ENCODE data around the gene SUMF1. TPM values are rescaled to one million over a fixed set of nuclear protein-coding genes. Genes with fewer than 3 reads are reported as not detected.

SUMF1 gene
- polyA plus RNA-seq, 1 donor (not counting 4 experiments of a cell fraction or from before 2014, with no cell fraction given) = 36.1 TPM

DNA sequence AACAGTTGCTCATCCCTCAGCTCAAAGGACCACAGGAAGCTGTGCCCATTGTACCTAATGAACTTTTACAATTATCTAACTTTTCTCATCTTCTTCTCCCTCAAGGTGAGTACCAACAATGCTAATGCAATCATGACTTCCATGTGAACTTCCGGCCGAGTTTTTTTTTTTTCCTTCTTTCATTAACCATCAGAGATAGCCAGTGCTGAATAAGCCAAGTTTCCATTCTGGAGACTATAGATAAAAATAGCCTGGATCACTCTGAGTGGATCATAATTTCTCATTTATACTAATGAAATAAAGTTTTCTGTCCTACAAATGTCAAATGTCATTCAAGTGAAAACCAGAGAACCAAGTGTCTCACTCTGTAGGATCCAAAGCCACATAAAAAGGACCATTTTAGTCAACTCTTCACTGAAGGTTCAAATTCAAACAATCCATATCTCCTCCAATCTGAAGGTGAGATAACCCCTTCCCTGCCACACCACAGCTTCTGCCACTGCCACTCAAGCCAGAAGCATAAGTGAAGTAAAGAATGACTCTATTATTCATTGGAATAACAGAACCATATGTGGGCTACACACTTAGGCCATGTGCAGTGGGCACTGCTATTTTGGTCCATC is 5.5 kb downstream of the SUMF1 start:
- no peak for DNase-seq (ENCODE audit: low read depth, low spot score)
- Histone ChIP-seq H3K9ac (ENCODE audit: control insufficient read depth, extremely low read depth, insufficient read depth, low read length) (no peak overlapping the region), H3K4me3 (ENCODE audit: control insufficient read depth in 2 of 3, extremely low read depth in 1 of 3, insufficient read depth in 2 of 3, low read depth in 1 of 3, low read length in 3 of 3) (no peak overlapping the region), H3K4me2 (ENCODE audit: control insufficient read depth, extremely low read depth, insufficient read depth, low read depth, low read length) (no peak overlapping the region), H3K79me2 (ENCODE audit: control insufficient read depth, insufficient read depth, low read length) (no peaks in the 10 kb centered on the region), H2AFZ (ENCODE audit: control insufficient read depth, low read length) (no peak overlapping the region), H4K20me1 (ENCODE audit: control insufficient read depth, extremely low read depth, insufficient read depth, low read length) (no peaks in the 10 kb centered on the region), H3K27ac (ENCODE audit: control insufficient read depth, insufficient read depth, low read length) (no peak overlapping the region), H3K27me3 (ENCODE audit: control insufficient read depth, extremely low read depth, insufficient read depth, low read length) (no peaks in the 10 kb centered on the region), H3K36me3 (ENCODE audit: control insufficient read depth in 2 of 2, extremely low read depth in 1 of 2, insufficient read depth in 2 of 2, low read length in 2 of 2) (no peaks in the 10 kb centered on the region), H3K9me3 (ENCODE audit: control insufficient read depth, low read depth, low read length) (no peaks in the 10 kb centered on the region), H3K4me1 (ENCODE audit: control insufficient read depth, extremely low read depth, insufficient read depth, low read length) (no peaks in the 10 kb centered on the region), H3K9me1 (ENCODE audit: control insufficient read depth, extremely low read depth, insufficient read depth, low read length) (no peaks in the 10 kb centered on the region)
- no peak for FAIRE-seq
- dilution Hi-C loops (cut with MboI; ENCODE audit: extremely low pct_ligation_motif_present, low sequenced_read_pairs) = no loop called here
- TF ChIP-seq EZH2 (IDR thresholded peaks at IDR 0.05; ENCODE audit: low read length) = no peak
- TF ChIP-seq, protein P1, sequence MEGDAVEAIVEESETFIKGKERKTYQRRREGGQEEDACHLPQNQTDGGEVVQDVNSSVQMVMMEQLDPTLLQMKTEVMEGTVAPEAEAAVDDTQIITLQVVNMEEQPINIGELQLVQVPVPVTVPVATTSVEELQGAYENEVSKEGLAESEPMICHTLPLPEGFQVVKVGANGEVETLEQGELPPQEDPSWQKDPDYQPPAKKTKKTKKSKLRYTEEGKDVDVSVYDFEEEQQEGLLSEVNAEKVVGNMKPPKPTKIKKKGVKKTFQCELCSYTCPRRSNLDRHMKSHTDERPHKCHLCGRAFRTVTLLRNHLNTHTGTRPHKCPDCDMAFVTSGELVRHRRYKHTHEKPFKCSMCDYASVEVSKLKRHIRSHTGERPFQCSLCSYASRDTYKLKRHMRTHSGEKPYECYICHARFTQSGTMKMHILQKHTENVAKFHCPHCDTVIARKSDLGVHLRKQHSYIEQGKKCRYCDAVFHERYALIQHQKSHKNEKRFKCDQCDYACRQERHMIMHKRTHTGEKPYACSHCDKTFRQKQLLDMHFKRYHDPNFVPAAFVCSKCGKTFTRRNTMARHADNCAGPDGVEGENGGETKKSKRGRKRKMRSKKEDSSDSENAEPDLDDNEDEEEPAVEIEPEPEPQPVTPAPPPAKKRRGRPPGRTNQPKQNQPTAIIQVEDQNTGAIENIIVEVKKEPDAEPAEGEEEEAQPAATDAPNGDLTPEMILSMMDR (optimal IDR thresholded peaks at IDR 0.05 in 1 of 3, IDR thresholded peaks at IDR 0.05 in 1 of 3, conservative IDR thresholded peaks at IDR 0.05 in 1 of 3; ENCODE audit: extremely low read depth in 1 of 3, insufficient read depth in 2 of 3, low read length in 3 of 3) = no peak

DNA sequence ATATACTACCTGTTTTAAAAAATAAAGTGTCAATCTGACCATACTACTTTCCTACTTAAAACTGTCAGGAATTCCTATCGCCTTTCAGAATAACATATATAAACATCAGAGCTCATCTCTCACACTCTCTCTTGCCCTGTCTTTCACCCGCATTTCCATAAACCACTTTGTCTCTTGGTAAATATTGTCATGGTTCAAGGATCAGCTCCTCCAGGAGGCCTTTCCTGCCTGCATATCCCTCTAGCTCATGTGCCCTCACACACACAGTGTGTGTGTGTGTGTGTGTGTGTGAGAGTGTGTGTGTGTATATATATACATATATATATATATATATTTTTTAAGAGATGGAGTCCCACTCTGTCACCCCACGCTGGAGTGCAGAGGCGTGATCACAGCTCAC is 6.7 kb downstream of the SUMF1 start:
- TF ChIP-seq, protein P1 (optimal IDR thresholded peaks at IDR 0.05 in 1 of 3, IDR thresholded peaks at IDR 0.05 in 1 of 3, conservative IDR thresholded peaks at IDR 0.05 in 1 of 3; ENCODE audit: extremely low read depth in 1 of 3, insufficient read depth in 2 of 3, low read length in 3 of 3) = no peak
- TF ChIP-seq EZH2 (IDR thresholded peaks at IDR 0.05; ENCODE audit: low read length) = no peak
- no peaks in the 10 kb centered on the region for H3K9me3 ChIP-seq (ENCODE audit: control insufficient read depth, low read depth, low read length)
- no peak overlapping the region for H3K4me2 ChIP-seq (ENCODE audit: control insufficient read depth, extremely low read depth, insufficient read depth, low read depth, low read length)
- H3K9me1 ChIP-seq (ENCODE audit: control insufficient read depth, extremely low read depth, insufficient read depth, low read length) = no peaks in the 10 kb centered on the region
- H3K27ac ChIP-seq (ENCODE audit: control insufficient read depth, insufficient read depth, low read length) = no peak overlapping the region
- H4K20me1 ChIP-seq (ENCODE audit: control insufficient read depth, extremely low read depth, insufficient read depth, low read length) = no peaks in the 10 kb centered on the region
- DNase-seq (ENCODE audit: low read depth, low spot score) (no peak), FAIRE-seq (no peak)
- H3K4me3 ChIP-seq (ENCODE audit: control insufficient read depth in 2 of 3, extremely low read depth in 1 of 3, insufficient read depth in 2 of 3, low read depth in 1 of 3, low read length in 3 of 3) = no peak overlapping the region
- no peak overlapping the region for H2AFZ ChIP-seq (ENCODE audit: control insufficient read depth, low read length)
- no peak overlapping the region for H3K9ac ChIP-seq (ENCODE audit: control insufficient read depth, extremely low read depth, insufficient read depth, low read length)
- H3K4me1 ChIP-seq (ENCODE audit: control insufficient read depth, extremely low read depth, insufficient read depth, low read length) = no peaks in the 10 kb centered on the region
- no peaks in the 10 kb centered on the region for H3K27me3 ChIP-seq (ENCODE audit: control insufficient read depth, extremely low read depth, insufficient read depth, low read length)
- H3K79me2 ChIP-seq (ENCODE audit: control insufficient read depth, insufficient read depth, low read length) = no peaks in the 10 kb centered on the region
- no peaks in the 10 kb centered on the region for H3K36me3 ChIP-seq (ENCODE audit: control insufficient read depth in 2 of 2, extremely low read depth in 1 of 2, insufficient read depth in 2 of 2, low read length in 2 of 2)
- dilution Hi-C loops (cut with MboI; ENCODE audit: extremely low pct_ligation_motif_present, low sequenced_read_pairs) = no loop called here

All from keratinocyte (primary cell).